ENCODE results near the gene CHKA.
A peak's percentile ranks its signal among the peaks of the same experiment; 100 is the strongest.

The CHKA gene

DNA sequence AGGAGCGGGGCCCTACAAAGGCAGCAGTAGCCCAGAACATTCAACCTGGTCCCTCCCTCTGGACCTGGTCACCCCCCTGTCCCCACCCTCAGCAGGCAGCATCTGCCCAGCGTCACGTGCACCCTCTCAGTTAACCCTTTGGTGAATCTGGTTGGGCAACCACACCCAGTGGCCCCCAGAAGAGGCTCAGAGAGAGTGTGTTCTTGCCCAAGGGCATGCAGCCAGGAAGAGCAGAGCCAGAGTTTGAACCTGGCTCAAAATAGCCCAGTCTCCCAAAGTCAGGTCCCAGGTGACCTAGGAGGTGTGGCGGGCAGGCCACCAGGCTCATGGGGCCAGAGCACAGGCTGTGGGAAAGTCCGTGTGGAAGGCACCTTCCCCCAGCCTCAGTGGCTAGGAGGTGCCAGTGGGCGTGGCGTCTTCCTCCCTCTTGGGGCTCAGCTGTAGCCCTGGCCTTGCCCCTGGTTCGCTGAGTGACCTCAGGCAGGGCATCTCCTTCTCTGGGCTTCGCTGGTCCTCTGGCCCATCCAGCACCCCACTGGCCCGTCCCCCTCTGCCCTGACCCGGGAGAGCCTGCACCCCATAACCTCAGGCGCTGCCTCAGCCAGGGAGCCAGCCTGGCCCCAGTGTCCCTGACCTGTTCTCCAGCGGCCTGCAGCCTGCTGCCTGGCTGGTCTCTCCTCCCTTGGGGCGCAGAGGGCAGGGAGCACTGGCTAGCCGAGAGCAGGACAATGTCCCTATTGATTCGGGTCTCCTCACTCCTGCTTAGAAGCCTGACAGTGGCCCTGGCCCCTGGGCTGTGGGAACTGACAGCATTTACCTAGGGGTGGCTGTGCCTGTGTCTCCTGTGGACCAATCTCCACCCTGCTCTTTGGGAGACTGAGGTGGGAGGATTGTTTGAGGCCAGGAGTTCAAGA is 104.0 kb downstream of the CHKA start:
- DNase-seq = peak in 14 of 56 donors; percentile 9 to 50 (median 24)

DNA sequence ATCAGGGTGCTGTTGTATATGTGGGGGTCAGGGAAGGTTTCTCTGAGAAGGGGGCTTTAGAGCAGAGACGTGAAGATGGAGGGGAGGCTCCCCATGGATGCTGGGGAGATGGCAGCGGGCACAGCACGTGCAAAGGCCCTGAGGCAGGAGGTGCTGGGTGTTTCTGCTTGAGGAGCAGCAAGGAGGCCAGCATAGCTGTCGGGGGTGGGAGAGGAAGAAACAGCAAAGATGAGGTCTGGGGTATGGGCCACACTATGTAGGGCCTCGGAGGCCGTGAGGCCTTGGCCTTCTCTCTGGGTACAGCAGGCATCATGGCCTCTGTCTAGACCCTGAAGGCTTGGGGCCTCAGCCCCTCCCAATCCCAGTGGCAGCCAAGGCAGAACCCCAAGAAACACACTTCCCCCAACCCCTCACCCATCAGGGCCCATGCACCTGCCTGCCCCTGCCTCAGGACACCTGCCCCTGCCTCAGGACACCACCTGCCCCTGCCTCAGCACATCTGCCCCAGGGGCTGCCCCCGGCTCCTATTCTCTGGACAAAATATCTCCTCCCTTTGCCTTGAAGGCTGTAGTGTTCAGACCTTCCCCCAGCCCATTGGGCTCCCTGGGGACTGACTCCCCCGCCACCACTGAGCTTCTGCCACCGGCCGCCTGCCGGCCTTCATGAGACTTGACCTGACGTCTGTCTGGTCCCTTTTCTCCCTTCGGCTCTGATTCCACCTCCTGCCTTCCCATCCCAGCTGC is 104.9 kb downstream of the CHKA start:
- no peak for DNase-seq

DNA sequence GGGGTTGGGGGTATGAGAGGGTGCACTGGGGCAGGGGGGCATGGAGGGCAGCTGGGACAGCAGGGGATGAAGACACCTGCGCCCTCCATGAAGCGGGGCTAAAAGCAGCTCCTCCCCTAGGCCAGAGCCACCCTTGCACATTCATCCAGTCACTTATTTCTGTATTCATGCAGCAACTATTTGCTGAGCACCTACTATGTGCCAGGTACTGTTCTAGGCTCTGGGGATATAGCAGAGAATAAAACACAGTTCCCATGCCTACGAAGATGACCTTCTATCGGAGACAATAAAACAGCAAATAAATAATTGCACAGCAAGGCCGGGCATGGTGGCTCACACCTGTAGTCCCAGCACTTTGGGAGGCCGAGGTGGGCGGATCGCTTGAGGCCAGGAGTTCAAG is 105.7 kb downstream of the CHKA start:
- DNase-seq = no peak

GRCh38 chr11:68014947-68015447 is 106.2 kb downstream of the CHKA start:
- no peak for DNase-seq

- no peak for DNase-seq
Measured at GRCh38 chr11:68014157-68014946, 106.8 kb downstream of the CHKA start.

GRCh38 chr11:68013611-68014156 is 107.5 kb downstream of the CHKA start:
- DNase-seq = no peak

DNA sequence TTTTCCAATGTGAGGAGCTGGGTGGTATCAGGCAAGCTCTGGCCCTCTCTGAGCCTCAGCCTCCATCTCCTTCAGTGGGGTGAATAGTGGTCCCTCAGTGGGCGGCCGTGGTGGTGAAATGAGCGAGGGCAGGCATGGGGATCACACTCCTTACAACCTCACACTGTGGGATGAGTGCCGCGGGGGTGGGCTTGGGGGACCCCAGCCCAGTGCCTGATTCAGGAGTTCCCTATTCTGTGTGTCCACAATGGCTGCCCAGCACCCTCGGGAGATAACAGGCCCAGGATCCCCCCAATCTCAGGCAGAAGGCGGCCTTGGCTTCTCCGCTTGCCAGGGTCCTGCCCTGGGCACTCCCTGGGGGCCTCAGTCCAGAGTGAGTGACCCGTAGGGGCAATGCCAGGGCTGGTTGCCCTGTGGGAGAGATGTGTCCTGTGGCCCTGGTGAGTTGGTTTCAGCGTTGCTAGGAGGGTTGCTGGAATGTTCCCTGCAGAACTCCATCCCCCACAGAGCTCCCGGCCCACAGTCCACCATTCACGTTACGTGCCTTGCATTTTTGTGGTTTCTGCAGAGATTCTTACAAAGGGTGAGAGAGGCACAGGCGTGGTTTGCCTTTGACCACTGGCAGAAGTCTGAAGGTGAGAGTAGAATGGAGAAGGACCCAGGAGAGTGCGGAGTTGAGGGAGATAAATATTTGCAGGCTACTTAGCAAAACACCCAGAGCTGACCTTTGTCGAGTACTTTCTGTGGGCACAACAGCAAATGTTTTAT is 108.2 kb downstream of the CHKA start:
- DNase-seq = peak in 12 of 56 donors; percentile 29 to 62 (median 40)

- DNase-seq = no peak
Measured at GRCh38 chr11:68012044-68012842, 108.9 kb downstream of the CHKA start.

DNA sequence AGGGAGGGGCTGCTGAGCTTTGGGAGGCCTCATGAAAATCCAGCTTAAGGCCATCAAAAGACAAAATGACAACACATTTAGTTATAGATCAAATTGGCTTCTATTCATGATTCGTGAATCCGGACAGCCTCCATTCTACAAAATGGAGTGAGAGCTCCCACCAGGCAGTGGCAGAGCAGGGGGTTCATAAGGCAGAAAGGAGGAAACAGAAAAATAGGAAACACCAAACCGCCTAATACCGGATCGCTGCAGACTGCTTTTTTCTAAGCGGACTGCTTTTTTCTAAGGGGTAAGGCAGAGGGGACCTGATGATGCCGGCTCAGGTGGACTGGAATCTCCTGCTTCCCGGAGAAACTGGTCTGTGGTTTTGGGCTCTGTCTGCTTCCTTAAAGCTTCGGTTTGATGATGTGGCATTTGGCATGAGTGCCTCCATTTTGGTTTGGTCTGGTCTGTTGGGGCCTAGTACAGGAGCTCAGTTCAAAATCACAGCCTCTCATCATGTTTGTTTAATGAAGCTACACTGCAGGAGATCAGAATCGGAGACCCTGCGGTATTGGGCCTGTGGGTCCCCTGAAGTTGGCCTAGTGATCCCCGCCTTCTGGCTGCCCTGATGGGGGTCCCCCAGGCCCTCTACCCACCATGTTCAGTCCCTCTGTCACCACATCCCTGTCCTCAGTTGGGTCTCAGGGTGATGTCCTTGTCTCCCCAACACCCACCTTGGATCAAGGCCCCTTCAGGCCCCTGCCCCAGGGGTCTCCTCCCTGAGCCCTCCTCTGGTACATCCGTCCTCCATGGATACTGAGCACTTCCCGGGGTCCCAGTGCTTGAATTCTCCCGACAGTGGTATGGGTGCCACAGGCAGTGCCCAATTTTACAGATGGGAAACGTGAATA is 109.9 kb downstream of the CHKA start:
- no peak for DNase-seq

DNA sequence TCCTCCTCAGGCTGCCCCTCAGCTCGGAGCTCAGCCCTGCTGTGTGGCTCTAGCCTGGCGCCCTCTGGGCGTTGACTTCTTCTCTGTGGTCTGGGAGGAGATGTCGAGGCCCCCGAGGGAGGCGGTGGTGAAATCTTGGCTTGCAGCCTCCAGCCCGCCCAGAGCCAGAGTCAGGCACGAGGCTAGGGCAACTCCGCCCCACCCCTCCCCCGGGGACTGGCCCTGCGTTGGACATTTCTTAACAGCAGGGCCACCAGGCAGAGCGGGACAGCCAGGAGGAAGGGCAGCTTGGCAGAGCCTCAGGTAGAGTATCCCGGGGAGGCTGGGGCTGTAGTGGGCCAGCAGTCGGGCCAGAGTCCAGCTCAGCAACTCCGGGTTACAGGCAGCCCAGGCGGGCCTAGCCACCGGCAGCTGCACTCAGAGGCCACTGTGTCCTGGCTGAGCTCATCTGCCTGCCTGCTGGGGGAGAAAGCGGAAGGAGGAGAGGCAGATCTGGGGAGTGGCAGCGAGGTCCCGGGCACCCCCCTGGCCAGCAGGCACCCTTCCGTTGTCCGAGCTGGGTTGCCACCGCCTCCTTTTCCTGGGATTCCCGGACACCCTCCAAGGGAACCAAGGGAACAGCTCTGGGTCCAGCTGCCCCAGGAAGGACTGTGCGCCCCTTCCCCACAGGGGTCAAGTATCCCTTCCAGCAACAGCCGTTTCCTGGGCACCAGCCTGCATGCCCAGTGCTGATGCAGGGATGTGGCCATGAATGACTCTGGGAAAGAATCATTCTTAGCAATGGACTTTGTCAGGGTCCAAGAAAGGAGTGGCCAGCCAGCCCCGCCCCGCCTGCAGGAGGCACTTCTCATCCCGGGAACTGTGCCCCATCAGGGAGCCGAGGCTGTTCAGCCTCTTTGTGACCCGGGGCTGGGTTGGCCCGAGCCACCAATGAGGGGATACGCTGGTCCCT is 110.8 kb downstream of the CHKA start, which contains the start of gene ALDH3B1:
TSS of gene ALDH3B1 (plus strand) at position 238 of the 952 bp plus-strand sequence. CDS start 4,971 bp downstream, outside the sequence.
- DNase-seq = peak in 55 of 56 donors; percentile 36 to 93 (median 77)

DNA sequence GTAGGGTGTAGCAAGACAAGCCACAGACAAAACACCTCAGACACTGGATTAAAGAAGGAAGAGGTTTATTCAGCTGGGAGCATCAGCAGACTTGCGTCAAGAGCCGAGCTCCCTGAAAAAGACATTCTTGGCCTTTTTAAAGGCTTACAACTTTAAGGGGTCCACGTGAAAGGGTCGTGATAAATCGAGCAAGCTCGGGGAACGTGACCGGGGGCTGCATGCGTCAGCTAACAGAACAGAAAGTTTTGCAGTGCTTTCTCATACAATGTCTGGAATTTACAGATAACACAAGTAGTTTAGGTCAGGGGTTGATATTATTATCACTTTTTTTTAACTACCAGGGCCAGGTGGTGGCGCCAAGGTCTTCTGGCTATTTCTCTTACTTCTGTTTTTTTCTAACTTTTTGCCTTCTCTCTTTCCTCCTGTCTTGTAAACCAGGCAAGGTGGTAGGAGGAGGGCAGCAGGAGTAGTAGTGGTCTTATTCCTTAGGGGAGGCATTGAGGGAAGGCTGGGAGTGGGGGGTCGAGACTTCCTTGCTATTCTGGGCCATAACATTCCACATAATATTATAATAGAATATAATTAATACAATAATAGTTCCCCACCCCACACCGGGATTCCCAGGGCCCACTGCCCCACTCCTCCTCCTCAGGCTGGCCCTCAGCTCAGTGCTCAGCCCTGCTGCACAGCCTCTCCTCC is 111.6 kb downstream of the CHKA start:
- DNase-seq = no peak

GRCh38 chr11:68008381-68009337 is 112.5 kb downstream of the CHKA start:
- DNase-seq = peak in 5 of 56 donors; percentile 4 to 44 (median 27)

- no peak for DNase-seq
Measured at GRCh38 chr11:68007498-68008380, 113.4 kb downstream of the CHKA start.

DNA sequence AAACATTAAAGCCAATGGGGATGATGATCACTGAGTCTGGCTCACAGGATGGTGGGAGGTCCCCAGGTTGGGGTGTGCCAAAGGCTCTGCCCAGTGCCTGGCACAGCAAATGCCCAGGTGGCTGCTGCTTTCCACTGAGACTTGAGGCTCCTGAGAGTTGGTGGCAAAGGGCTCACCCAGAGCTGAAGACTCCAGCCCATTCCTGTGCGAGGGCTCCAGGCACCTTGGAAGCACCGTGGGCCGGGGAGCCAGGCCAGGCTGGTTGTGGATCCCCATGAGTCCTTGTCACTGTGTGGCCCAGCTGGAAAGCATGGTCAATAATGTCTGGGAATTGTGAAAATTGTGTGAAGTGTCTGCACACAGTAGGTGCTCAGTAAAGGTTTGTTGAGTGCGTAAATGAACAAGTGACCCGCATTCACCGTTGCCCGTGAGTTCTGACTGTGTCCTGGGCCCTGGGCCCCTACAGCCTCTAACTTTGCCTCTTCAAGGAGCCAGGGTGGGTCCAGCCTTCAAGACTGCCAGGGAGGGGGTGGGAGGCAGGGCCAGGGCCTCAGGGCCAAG is 114.5 kb downstream of the CHKA start:
- no peak for DNase-seq

Measured in nucleus accumbens (tissue), 56 donors.